Activated CD4-positive, alpha-beta T cell treated with anti-CD3 and anti-CD28 coated beads for 4 hours (primary cell): ENCODE results near the gene S100A12.

Experiments
- DNase-seq, 2 donors: peaks; one replicate each; pipeline ENCODE4 v3.0.0-alpha.2; 2020

The S100A12 gene

GRCh38 chr1:153396461-153396860 is 21.0 kb upstream of the S100A12 start:
- no peak for DNase-seq

DNA sequence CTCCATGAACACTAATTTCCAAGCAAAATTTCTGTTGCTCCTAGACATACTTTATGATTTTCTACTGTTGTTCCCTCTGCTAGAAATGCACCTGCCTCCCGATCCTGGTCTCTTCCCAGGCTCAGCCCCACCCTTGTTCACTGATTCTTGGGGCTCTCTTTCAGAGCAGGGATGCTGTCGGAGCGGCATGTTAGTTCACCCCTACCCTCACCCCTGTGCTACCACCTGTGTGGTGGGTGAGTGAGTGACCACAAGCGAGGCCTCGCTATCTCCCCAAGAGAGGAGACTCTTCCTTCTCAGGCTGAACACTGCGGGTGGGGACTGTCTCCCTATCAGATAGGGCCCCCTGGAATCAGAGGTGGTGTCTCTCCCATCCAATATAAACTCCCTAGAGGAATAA is 20.4 kb upstream of the S100A12 start:
- DNase-seq: no peak

GRCh38 chr1:153395136-153395685 is 19.8 kb upstream of the S100A12 start:
- DNase-seq: no peak

GRCh38 chr1:153394391-153394790 is 19.0 kb upstream of the S100A12 start:
- DNase-seq: no peak

DNA sequence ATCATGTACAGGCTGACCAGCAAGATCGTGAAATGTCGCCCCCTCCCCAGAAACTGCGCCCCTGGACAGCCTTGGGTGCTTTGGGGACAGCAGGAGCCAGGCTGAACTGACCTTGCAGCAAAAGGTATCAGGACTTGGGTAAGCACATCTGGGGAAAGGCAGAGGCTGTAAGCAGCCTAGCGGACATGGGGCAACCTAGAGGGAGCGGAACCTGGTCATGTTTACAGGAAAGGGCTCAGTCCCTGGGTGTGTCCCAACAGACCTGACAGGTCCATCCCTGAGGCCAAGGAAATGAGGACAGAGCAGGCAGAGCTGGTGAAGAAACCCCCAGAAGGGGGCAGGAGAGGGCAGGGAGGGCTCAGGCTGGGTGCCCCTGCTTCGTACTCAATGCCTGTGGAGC is 18.5 kb upstream of the S100A12 start:
- no peak for DNase-seq

DNA sequence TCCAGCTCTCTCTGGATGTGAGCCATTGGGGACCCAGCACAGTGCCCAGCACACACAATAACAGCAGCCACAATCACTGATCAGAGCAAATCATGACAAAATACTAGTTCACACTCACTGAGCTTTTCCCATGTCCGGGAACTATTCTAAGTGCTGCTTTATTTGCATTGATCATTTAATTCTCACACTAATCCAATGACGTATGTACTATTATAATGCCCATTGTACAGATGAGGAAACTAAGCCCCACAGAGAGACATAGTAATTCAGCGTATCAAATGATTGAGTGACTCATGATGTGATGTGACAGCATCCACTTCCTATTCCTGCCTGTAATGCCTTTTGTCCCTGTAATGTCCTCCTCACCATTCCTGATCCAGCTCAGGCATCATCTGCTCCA is 17.4 kb upstream of the S100A12 start:
- no peak for DNase-seq

DNA sequence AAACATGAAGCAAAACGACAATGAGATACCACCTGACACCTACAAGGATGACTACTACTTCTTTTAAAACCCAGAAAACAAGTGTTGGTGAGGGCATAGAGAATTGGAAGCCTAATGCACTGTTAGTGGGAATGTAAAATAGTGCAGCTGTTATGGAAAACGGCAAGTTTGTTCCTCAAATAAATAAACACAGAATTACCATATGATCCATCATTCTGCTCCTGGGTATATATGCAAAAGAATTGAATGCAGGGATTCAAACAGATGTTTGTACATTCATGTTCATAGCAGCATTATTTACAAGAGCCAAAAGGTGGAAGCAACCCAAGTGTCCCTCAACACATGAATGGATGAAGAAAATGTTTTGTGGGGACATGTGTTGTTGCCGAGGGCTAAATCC is 16.8 kb upstream of the S100A12 start:
- no peak for DNase-seq

GRCh38 chr1:153390938-153391710 is 15.7 kb upstream of the S100A12 start, which contains the start of gene S100A8:
S100A8 (minus strand) TSS chr1:153391073; CDS start chr1:153390535, 538 bp downstream.
- DNase-seq: no peak

GRCh38 chr1:153389973-153390879 is 14.8 kb upstream of the S100A12 start:
- no peak for DNase-seq

- DNase-seq: no peak
Measured at GRCh38 chr1:153389401-153389800, 14.0 kb upstream of the S100A12 start.

DNA sequence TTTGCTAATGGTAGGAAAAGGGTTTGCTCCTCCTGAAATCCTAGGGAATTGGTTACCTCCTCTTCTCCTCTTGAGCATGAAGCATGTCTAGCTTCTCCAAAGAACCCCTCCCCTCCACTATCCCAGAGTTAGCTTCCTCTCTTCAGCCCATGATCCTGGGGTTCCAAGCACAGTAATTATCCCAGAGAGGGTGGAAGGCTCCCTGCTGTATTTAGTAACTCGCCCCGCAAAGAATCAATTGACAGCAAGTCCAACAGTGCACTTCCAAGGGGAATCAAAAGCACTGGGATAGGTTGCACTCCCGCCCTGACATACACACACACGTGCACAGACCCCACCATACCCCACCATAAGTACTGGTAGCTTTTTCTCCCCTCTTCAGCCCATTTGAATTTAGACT is 12.4 kb upstream of the S100A12 start:
- no peak for DNase-seq

DNA sequence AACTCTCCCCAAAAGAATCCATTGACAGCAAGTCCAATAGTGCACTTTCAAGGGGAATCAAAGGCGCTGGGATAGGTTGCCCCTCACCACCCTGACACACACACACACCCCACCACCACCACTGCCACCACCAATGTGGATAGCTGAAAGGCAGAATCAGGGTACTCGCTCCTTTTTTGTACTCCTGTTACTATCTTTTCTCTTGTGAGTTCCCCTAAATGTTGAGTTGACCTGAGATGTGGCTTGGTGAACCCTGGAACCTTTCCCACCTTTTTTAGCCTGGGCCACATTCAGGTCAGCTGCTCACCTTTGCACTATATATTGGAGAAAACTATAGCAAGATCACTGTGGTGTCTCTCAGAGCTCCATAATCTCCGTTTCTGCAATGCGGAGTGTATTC is 11.6 kb upstream of the S100A12 start:
- DNase-seq: no peak

GRCh38 chr1:153386500-153386901 is 11.1 kb upstream of the S100A12 start:
- no peak for DNase-seq

- no peak for DNase-seq
Measured at GRCh38 chr1:153384958-153385580, 9.6 kb upstream of the S100A12 start.

DNA sequence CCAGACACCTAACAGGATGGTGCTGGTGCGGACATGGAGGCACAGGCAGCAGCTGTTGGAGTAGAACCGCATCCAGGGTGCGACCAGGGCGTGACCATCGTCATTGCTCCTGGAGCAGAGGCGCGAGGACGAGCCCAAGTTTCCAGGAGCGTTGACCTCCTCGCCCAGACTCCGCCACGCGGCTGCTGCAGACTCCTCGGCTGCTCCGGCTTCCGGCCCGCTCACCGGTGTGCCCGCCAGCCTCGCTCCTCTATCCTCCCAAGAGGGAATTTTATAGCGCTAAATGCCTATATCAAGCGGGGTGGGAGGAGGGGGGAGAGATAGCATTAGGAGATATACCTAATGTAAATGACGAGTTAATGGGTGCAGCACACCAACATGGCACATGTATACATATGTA is 5.3 kb upstream of the S100A12 start:
- DNase-seq: no peak

- no peak for DNase-seq
Measured at GRCh38 chr1:153379591-153379990, 4.2 kb upstream of the S100A12 start.

DNA sequence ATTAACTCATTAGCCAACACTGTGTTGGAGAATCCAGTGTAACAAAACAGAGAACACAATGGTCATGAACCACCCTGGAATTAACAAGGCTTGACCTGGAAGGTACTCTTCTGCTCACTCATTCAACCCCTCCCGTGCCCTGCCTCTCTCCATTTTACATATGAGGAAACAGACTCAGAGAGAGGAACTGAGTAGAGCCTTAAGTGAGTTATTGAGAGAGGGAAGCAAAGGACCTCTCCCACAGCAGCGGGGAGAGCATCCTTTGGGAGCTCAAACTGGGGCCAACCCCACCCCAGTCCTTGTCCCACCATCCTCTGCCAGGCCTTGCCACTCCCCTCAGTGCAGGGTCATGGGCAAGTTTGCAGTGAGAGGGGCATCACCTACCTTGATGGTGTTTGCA is 1.4 kb downstream of the S100A12 start:
- no peak for DNase-seq

GRCh38 chr1:153372571-153372970 is 2.9 kb downstream of the S100A12 start:
- no peak for DNase-seq

- no peak for DNase-seq
Measured at GRCh38 chr1:153371231-153371630, 4.2 kb downstream of the S100A12 start.

DNA sequence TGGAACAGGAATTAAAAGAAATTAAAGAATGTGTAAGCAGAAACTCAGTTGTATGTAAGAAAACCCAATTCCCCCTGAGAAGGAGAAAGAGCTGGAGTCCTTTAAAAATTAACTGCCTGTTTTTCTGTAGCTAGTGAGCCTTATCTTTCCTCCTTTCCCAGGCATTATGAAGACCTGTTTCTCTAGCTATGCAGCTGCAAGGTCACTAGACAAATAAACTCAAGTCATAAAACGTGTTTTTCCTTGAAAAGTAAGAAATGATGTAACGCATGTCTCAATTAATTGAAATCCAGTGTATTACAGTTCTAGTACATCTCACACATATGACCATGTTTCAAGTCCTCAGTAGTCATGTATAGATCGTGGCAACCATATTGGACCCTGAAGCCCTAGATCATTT is 5.3 kb downstream of the S100A12 start:
- DNase-seq: no peak

DNA sequence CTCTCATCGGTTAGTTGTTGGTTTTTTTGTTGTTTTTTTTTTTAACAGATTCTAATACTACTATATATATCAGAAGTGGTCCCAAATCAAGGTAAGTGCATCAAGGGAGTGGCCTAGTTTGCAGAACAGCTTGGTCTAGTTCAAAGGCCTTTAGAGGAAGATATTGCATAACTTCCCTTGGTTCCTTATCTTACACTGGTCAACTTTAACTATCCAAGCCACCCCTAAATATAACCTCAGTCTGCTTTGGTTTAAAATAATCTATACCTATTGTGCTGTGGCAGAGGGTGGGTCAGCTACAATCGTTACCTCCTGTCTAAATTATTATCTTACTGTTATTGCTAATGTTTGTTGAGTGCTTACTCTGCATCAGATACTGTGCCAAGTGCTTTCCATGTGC is 6.9 kb downstream of the S100A12 start:
- DNase-seq: no peak

DNA sequence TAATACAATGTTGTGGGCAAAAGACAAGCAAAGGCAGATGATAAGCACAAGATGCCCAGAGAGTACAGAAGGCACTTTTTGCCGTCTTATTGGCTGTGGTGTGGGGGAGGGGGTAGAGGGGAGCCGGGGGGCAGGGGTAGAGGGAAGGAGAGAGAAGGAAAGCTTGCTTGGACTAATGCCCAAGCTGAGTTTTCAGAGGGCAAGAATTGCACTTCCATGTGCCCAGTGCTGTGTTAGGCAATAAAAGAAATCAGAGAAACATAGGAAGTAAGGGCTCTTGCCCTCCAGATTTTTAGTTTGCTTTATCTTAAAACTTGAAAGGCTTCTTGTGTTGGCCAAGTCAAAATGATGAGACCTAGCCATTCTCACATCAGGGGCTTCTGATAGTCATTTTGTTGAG is 8.3 kb downstream of the S100A12 start:
- no peak for DNase-seq

GRCh38 chr1:153366261-153366660 is 9.2 kb downstream of the S100A12 start:
- DNase-seq: no peak
